ENCODE measurements around the gene SLC17A9.
A peak's percentile ranks its signal among the peaks of the same experiment; 100 is the strongest.

The SLC17A9 gene

GRCh38 chr20:63005862-63006539 lies 53.5 kb downstream of the SLC17A9 start:
- DNase-seq = peak; percentile 40
- no peak overlapping the region for H3K4me3 ChIP-seq (ENCODE audit: low read length)
- no CpG with 5 or more reads among the region's 90 CpGs for WGBS (ENCODE audit: extremely low coverage, insufficient coverage, low lambda C conversion rate)

GRCh38 chr20:63006540-63007359 lies 54.2 kb downstream of the SLC17A9 start, which contains the start of gene BHLHE23:
BHLHE23 (minus strand) TSS chr20:63006964; CDS start chr20:63006774, 190 bp downstream.
- Histone ChIP-seq H3K23ac (ENCODE audit: low read length) (no peak within 1 kb of the TSS), H2BK15ac (replicated peaks; ENCODE audit: low read depth) (no peak within 1 kb of the TSS), H3K4me3 (ENCODE audit: low read length) (no peak within 1 kb of the TSS), H2BK5ac (ENCODE audit: low read length) (no peak within 1 kb of the TSS), H3K36me3 (ENCODE audit: control insufficient read depth, insufficient read depth, low read length) (no peaks in the 10 kb centered on the region), H4K8ac (ENCODE audit: low read depth, low read length) (no peak within 1 kb of the TSS), H4K5ac (ENCODE audit: low read length) (no peak within 1 kb of the TSS), H3K27me3 (ENCODE audit: insufficient read depth, low read length, poor library complexity) (peaks cover 58% of the 10 kb centered on the region), H3K9ac (ENCODE audit: low read length) (no peak within 1 kb of the TSS), H3K79me2 (ENCODE audit: control insufficient read depth, insufficient read depth, low read length) (no peaks in the 10 kb centered on the region), H3K4me1 (ENCODE audit: control insufficient read depth, low read depth, low read length) (no peaks in the 10 kb centered on the region), H3K4me2 (ENCODE audit: low read length) (no peak within 1 kb of the TSS), H3K18ac (ENCODE audit: low read length) (no peak within 1 kb of the TSS), H3K4ac (ENCODE audit: low read depth, low read length) (no peak within 1 kb of the TSS), H3K56ac (ENCODE audit: low read length) (no peak within 1 kb of the TSS), H3K79me1 (ENCODE audit: low read length) (no peaks in the 10 kb centered on the region), H2AK5ac (ENCODE audit: low read length) (no peak within 1 kb of the TSS), H3K27ac (ENCODE audit: low read depth, low read length) (no peak within 1 kb of the TSS), H2BK120ac (ENCODE audit: low read depth, low read length) (no peak within 1 kb of the TSS)
- DNase-seq = peak; percentile 65
- no CpG with 5 or more reads among the region's 110 CpGs for WGBS (ENCODE audit: extremely low coverage, insufficient coverage, low lambda C conversion rate)

More at GRCh38 chr20:63005862-63006539, 53.5 kb downstream of the SLC17A9 start:
- Histone ChIP-seq H4K8ac (ENCODE audit: low read depth, low read length) (no peak overlapping the region), H3K4ac (ENCODE audit: low read depth, low read length) (no peak overlapping the region), H3K27me3 (ENCODE audit: insufficient read depth, low read length, poor library complexity) (peaks cover 58% of the 10 kb centered on the region), H3K9ac (ENCODE audit: low read length) (no peak overlapping the region), H3K18ac (ENCODE audit: low read length) (no peak overlapping the region), H2BK120ac (ENCODE audit: low read depth, low read length) (no peak overlapping the region), H2AK5ac (ENCODE audit: low read length) (no peak overlapping the region), H4K5ac (ENCODE audit: low read length) (no peak overlapping the region), H3K4me1 (ENCODE audit: control insufficient read depth, low read depth, low read length) (no peaks in the 10 kb centered on the region), H3K79me1 (ENCODE audit: low read length) (no peaks in the 10 kb centered on the region), H3K27ac (ENCODE audit: low read depth, low read length) (no peak overlapping the region), H3K36me3 (ENCODE audit: control insufficient read depth, insufficient read depth, low read length) (no peaks in the 10 kb centered on the region), H3K56ac (ENCODE audit: low read length) (no peak overlapping the region), H2BK15ac (replicated peaks; ENCODE audit: low read depth) (no peak overlapping the region), H2BK5ac (ENCODE audit: low read length) (no peak overlapping the region), H3K4me2 (ENCODE audit: low read length) (no peak overlapping the region), H3K79me2 (ENCODE audit: control insufficient read depth, insufficient read depth, low read length) (no peaks in the 10 kb centered on the region), H3K23ac (ENCODE audit: low read length) (no peak overlapping the region)

GRCh38 chr20:63007360-63007645 lies 54.8 kb downstream of the SLC17A9 start:
- H3K36me3 ChIP-seq (ENCODE audit: control insufficient read depth, insufficient read depth, low read length) = no peaks in the 10 kb centered on the region
- H3K27ac ChIP-seq (ENCODE audit: low read depth, low read length) = no peak overlapping the region
- no peaks in the 10 kb centered on the region for H3K4me1 ChIP-seq (ENCODE audit: control insufficient read depth, low read depth, low read length)
- no peak overlapping the region for H2BK15ac ChIP-seq (replicated peaks; ENCODE audit: low read depth)
- H4K8ac ChIP-seq (ENCODE audit: low read depth, low read length) = no peak overlapping the region
- H3K4ac ChIP-seq (ENCODE audit: low read depth, low read length) = no peak overlapping the region
- no peak overlapping the region for H2BK120ac ChIP-seq (ENCODE audit: low read depth, low read length)
- no peak overlapping the region for H2BK5ac ChIP-seq (ENCODE audit: low read length)
- peaks cover 56% of the 10 kb centered on the region for H3K27me3 ChIP-seq (ENCODE audit: insufficient read depth, low read length, poor library complexity)
- DNase-seq = no peak
- no peak overlapping the region for H3K18ac ChIP-seq (ENCODE audit: low read length)
- no peak overlapping the region for H3K56ac ChIP-seq (ENCODE audit: low read length)
- H4K5ac ChIP-seq (ENCODE audit: low read length) = no peak overlapping the region
- no peak overlapping the region for H3K4me2 ChIP-seq (ENCODE audit: low read length)
- no peaks in the 10 kb centered on the region for H3K79me2 ChIP-seq (ENCODE audit: control insufficient read depth, insufficient read depth, low read length)
- no peak overlapping the region for H2AK5ac ChIP-seq (ENCODE audit: low read length)
- H3K79me1 ChIP-seq (ENCODE audit: low read length) = no peaks in the 10 kb centered on the region
- no peak overlapping the region for H3K23ac ChIP-seq (ENCODE audit: low read length)
- H3K4me3 ChIP-seq (ENCODE audit: low read length) = no peak overlapping the region
- no peak overlapping the region for H3K9ac ChIP-seq (ENCODE audit: low read length)
- no CpG with 5 or more reads among the region's 24 CpGs for WGBS (ENCODE audit: extremely low coverage, insufficient coverage, low lambda C conversion rate)

GRCh38 chr20:63007646-63008488 lies 55.4 kb downstream of the SLC17A9 start:
- Histone ChIP-seq H3K27me3 (ENCODE audit: insufficient read depth, low read length, poor library complexity) (peaks cover 52% of the 10 kb centered on the region), H3K4ac (ENCODE audit: low read depth, low read length) (no peak overlapping the region), H3K4me1 (ENCODE audit: control insufficient read depth, low read depth, low read length) (no peaks in the 10 kb centered on the region), H3K27ac (ENCODE audit: low read depth, low read length) (no peak overlapping the region), H2BK120ac (ENCODE audit: low read depth, low read length) (no peak overlapping the region), H2BK5ac (ENCODE audit: low read length) (no peak overlapping the region), H3K4me2 (ENCODE audit: low read length) (no peak overlapping the region), H3K23ac (ENCODE audit: low read length) (no peak overlapping the region), H3K9ac (ENCODE audit: low read length) (no peak overlapping the region), H3K4me3 (ENCODE audit: low read length) (no peak overlapping the region), H4K5ac (ENCODE audit: low read length) (no peak overlapping the region), H3K36me3 (ENCODE audit: control insufficient read depth, insufficient read depth, low read length) (no peaks in the 10 kb centered on the region), H3K56ac (ENCODE audit: low read length) (no peak overlapping the region), H3K79me2 (ENCODE audit: control insufficient read depth, insufficient read depth, low read length) (no peaks in the 10 kb centered on the region), H3K79me1 (ENCODE audit: low read length) (no peaks in the 10 kb centered on the region), H2AK5ac (ENCODE audit: low read length) (no peak overlapping the region), H4K8ac (ENCODE audit: low read depth, low read length) (no peak overlapping the region), H3K18ac (ENCODE audit: low read length) (no peak overlapping the region), H2BK15ac (replicated peaks; ENCODE audit: low read depth) (no peak overlapping the region)
- no CpG with 5 or more reads among the region's 46 CpGs for WGBS (ENCODE audit: extremely low coverage, insufficient coverage, low lambda C conversion rate)
- DNase-seq = peak; percentile 33

GRCh38 chr20:63008541-63009044 lies 56.1 kb downstream of the SLC17A9 start:
- Histone ChIP-seq H3K23ac (ENCODE audit: low read length) (no peak overlapping the region), H3K9ac (ENCODE audit: low read length) (no peak overlapping the region), H2BK15ac (replicated peaks; ENCODE audit: low read depth) (no peak overlapping the region), H4K5ac (ENCODE audit: low read length) (no peak overlapping the region), H2AK5ac (ENCODE audit: low read length) (no peak overlapping the region), H3K4me3 (ENCODE audit: low read length) (no peak overlapping the region), H3K79me2 (ENCODE audit: control insufficient read depth, insufficient read depth, low read length) (no peaks in the 10 kb centered on the region), H3K36me3 (ENCODE audit: control insufficient read depth, insufficient read depth, low read length) (no peaks in the 10 kb centered on the region), H3K4ac (ENCODE audit: low read depth, low read length) (no peak overlapping the region), H3K27me3 (ENCODE audit: insufficient read depth, low read length, poor library complexity) (peaks cover 49% of the 10 kb centered on the region), H3K79me1 (ENCODE audit: low read length) (no peaks in the 10 kb centered on the region), H4K8ac (ENCODE audit: low read depth, low read length) (no peak overlapping the region), H3K27ac (ENCODE audit: low read depth, low read length) (no peak overlapping the region), H2BK5ac (ENCODE audit: low read length) (no peak overlapping the region), H3K56ac (ENCODE audit: low read length) (no peak overlapping the region), H3K4me1 (ENCODE audit: control insufficient read depth, low read depth, low read length) (no peaks in the 10 kb centered on the region), H2BK120ac (ENCODE audit: low read depth, low read length) (no peak overlapping the region), H3K4me2 (ENCODE audit: low read length) (no peak overlapping the region), H3K18ac (ENCODE audit: low read length) (no peak overlapping the region)
- no CpG with 5 or more reads among the region's 21 CpGs for WGBS (ENCODE audit: extremely low coverage, insufficient coverage, low lambda C conversion rate)
- no peak for DNase-seq
